ENCODE results near the gene SELENON.

Gene SELENON

GRCh38 chr1:25864434-25864833 lies 64.4 kb downstream of the SELENON start:
- no peak for DNase-seq (ENCODE audit: low spot score)

GRCh38 chr1:25866288-25866687 lies 66.3 kb downstream of the SELENON start:
- DNase-seq (ENCODE audit: low spot score), result no peak

GRCh38 chr1:25867210-25867991 lies 67.4 kb downstream of the SELENON start:
- DNase-seq (ENCODE audit: low spot score), result no peak
